Mesothelial cell of epicardium (in vitro differentiated cells): ENCODE measurements around the gene SETBP1. TPM values are rescaled to one million over a fixed set of nuclear protein-coding genes. Genes with fewer than 3 reads are reported as not detected.

ENCODE experiments used
- DNase-seq, 2 experiments: peaks; one replicate each; pipeline ENCODE4 v3.0.0; 2021; ENCODE audit warnings: low spot score in 2 of 2; ENCODE audit not compliant: unreplicated experiment in 2 of 2
- H3K27ac Mint-ChIP-seq: 2 replicates; pipeline ENCODE4 v1.8.0; 2021; ENCODE audit warnings: mixed read lengths
- H3K27me3 Mint-ChIP-seq: 2 replicates; pipeline ENCODE4 v1.8.0; 2021; ENCODE audit warnings: low read depth, mixed read lengths
- H3K36me3 Mint-ChIP-seq: 2 replicates; pipeline ENCODE4 v1.8.0; 2021; ENCODE audit warnings: mixed read lengths
- H3K4me1 Mint-ChIP-seq: 2 replicates; pipeline ENCODE4 v1.8.0; 2021; ENCODE audit warnings: mixed read lengths
- H3K4me3 Mint-ChIP-seq: 2 replicates; pipeline ENCODE4 v1.8.0; 2021; ENCODE audit warnings: mild to moderate bottlenecking, moderate library complexity, mixed read lengths
- H3K9me3 Mint-ChIP-seq: 2 replicates; pipeline ENCODE4 v1.8.0; 2021; ENCODE audit warnings: mixed read lengths
- CTCF ChIP-seq: fragments of 200-600 bp; sonication (generic); IDR thresholded peaks from one replicate; pipeline ENCODE4 v1.5.0; 2021; ENCODE audit warnings: antibody characterized with exemption; ENCODE audit not compliant: unreplicated experiment
- total RNA-seq: library from RNA; stranded (reverse); gene quantifications from 3 replicates; pipeline ENCODE4 v1.2.1, GENCODE V29; 2021

Gene SETBP1
- total RNA-seq, 1 donor from 2014 or later = 47.7 TPM

- Mint-ChIP-seq H3K36me3 (no peaks in the 10 kb centered on the region), H3K27ac (no peak overlapping the region), H3K27me3 (no peaks in the 10 kb centered on the region), H3K4me3 (no peak overlapping the region), H3K9me3 (peaks cover 3% of the 10 kb centered on the region), H3K4me1 (no peaks in the 10 kb centered on the region)
- TF ChIP-seq CTCF = no peak
- DNase-seq = no peak
These were observed 422.2 kb downstream of the SETBP1 start for GRCh38 chr18:45102863-45103262.

DNA sequence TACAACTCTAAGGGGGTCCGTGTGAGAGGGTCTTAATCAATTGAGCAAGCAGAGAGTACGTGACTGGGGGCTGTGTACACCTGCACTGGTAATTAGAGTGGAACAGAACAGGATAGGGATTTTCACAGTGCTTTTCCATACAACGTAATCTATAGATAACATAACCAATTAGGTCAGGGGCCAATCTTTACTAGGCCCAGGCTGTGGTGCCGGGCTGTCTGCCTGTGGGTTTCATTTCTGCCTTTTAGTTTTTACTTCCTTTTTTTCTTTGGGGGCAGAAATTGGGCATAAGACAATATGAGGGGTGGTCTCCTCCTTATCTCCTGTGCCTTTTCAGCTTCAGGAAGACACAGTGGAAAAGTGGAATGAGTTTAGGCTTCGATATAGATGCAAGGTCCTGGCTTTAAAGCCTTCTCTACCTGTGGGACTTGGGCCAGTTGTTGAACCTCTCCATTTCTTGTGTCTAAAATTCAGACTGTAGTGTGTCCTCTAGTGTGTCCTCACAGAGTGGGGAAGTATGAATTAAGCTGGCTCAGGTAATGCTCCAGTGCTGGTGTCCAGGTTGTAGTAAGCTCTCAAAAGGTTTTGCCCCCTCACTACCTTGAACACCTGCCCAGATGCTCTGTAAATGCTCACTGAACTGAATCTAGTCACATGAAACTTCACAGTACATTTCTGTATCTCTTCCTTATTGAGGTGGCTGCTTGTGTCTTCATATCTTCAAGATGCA is 422.8 kb downstream of the SETBP1 start:
- Mint-ChIP-seq H3K27me3 (no peaks in the 10 kb centered on the region), H3K27ac (no peak overlapping the region), H3K9me3 (peaks cover 3% of the 10 kb centered on the region), H3K4me1 (no peaks in the 10 kb centered on the region), H3K4me3 (no peak overlapping the region), H3K36me3 (no peaks in the 10 kb centered on the region)
- no peak for TF ChIP-seq CTCF
- no peak for DNase-seq

DNA sequence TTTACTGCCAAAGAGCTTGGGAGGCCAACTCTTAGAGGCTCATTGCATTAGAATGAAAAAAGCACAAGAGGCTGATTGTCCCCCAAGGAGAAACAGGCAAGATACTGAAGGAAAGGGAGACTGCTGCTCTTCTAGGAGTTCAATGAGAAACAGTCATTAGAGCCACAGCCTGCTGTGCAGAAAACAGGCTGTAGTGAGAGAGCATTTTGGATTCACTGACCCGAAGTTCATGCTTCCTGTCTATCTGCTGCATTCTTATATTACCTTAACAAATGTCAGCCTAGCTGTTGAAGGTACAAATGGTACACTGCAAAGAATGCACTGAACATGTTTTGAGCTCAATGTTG is 423.3 kb downstream of the SETBP1 start:
- Mint-ChIP-seq H3K9me3 (peaks cover 3% of the 10 kb centered on the region), H3K4me1 (no peaks in the 10 kb centered on the region), H3K27me3 (no peaks in the 10 kb centered on the region), H3K4me3 (no peak overlapping the region), H3K27ac (no peak overlapping the region), H3K36me3 (no peaks in the 10 kb centered on the region)
- TF ChIP-seq CTCF = no peak
- no peak for DNase-seq

- TF ChIP-seq CTCF = no peak
- no peaks in the 10 kb centered on the region for H3K4me1 Mint-ChIP-seq
These were observed 425.7 kb downstream of the SETBP1 start for GRCh38 chr18:45106331-45106774.

DNA sequence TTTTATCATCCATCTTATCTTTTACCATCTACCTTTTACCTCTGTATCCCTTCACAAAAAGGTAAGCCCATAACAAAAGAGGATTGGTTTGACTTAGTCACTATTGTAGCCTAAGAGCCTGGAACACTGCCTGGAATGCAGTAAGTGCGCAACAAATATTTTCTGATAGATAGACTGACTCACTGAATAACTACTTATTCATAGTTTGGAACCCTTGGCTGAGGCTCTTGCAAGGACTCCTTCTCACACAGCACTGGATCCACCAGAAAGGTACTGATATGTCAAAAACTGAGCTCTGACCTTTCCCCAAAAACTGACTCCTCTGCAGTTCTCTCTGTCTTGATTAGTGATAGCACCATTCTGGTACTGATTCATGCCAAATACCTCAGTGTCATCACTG is 426.7 kb downstream of the SETBP1 start:
- H3K27me3 Mint-ChIP-seq = no peaks in the 10 kb centered on the region
- DNase-seq = no peak
- TF ChIP-seq CTCF = no peak
- H3K36me3 Mint-ChIP-seq = peaks cover 2% of the 10 kb centered on the region
- no peaks in the 10 kb centered on the region for H3K4me1 Mint-ChIP-seq
- peaks cover 4% of the 10 kb centered on the region for H3K9me3 Mint-ChIP-seq
- H3K27ac Mint-ChIP-seq = no peak overlapping the region
- H3K4me3 Mint-ChIP-seq = no peak overlapping the region

More at GRCh38 chr18:45106331-45106774, 425.7 kb downstream of the SETBP1 start:
- Mint-ChIP-seq H3K27ac (no peak overlapping the region), H3K36me3 (no peaks in the 10 kb centered on the region), H3K4me3 (no peak overlapping the region), H3K27me3 (no peaks in the 10 kb centered on the region), H3K9me3 (no peaks in the 10 kb centered on the region)
- no peak for DNase-seq

DNA sequence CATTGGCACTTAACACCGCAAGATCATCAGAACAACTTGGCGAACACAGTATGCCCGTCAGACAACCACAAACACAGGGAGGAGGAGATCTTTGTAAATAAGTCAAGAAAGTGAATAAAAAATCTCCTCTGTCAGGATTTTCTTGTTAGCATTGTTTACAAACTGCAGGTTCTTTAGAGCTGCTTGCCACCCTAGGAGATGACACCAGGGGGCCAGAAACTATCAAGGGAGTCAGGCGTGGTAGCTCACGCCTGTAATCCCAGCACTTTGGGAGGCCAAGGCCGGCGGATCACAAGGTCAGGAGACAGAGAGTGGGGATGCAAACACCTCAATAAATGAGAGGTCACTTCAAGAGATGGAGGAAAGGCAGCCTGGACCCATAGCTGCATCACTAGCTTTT is 428.1 kb downstream of the SETBP1 start:
- H3K4me1 Mint-ChIP-seq = no peaks in the 10 kb centered on the region
- no peak overlapping the region for H3K27ac Mint-ChIP-seq
- peaks cover 13% of the 10 kb centered on the region for H3K9me3 Mint-ChIP-seq
- H3K27me3 Mint-ChIP-seq = no peaks in the 10 kb centered on the region
- peaks cover 2% of the 10 kb centered on the region for H3K36me3 Mint-ChIP-seq
- no peak for TF ChIP-seq CTCF
- no peak for DNase-seq
- H3K4me3 Mint-ChIP-seq = no peak overlapping the region
